MM.1S (cell line): ENCODE results near the gene CPNE1.

Source experiments
- DNase-seq: peaks from one replicate; pipeline ENCODE4 v3.0.0-alpha.2; 2015
- H2AFZ ChIP-seq: fragments of 300-600 bp; sonication (generic); 2 replicates; pipeline ENCODE4 v1.6.0; 2016; ENCODE audit warnings: antibody characterized with exemption, low read length
- H3F3A ChIP-seq: fragments of 300-600 bp; sonication (generic); 2 replicates; pipeline ENCODE4 v1.6.1; 2016; ENCODE audit warnings: mild to moderate bottlenecking, antibody characterized with exemption, low read length, moderate library complexity, mixed read lengths; ENCODE audit not compliant: insufficient read depth
- H3K27ac ChIP-seq: fragments of 300-600 bp; sonication (generic); 2 replicates; pipeline ENCODE4 v1.5.1; 2016; ENCODE audit warnings: mild to moderate bottlenecking, low read length
- H3K27me3 ChIP-seq: fragments of 300-600 bp; sonication (generic); replicated peaks from 2 replicates; pipeline ENCODE4 v1.6.0; 2016; ENCODE audit warnings: low read length; ENCODE audit not compliant: insufficient read depth
- H3K36me3 ChIP-seq: fragments of 300-600 bp; sonication (generic); replicated peaks from 2 replicates; pipeline ENCODE4 v1.6.1; 2016; ENCODE audit warnings: mild to moderate bottlenecking, low read length, mixed read lengths; ENCODE audit not compliant: insufficient read depth
- H3K4me1 ChIP-seq: fragments of 300-600 bp; sonication (generic); 2 replicates; pipeline ENCODE4 v1.6.1; 2016; ENCODE audit warnings: low read length, mixed read lengths
- H3K4me2 ChIP-seq: fragments of 300-600 bp; sonication (generic); 2 replicates; pipeline ENCODE4 v1.6.0; 2016; ENCODE audit warnings: low read depth, low read length
- H3K4me3 ChIP-seq: fragments of 300-600 bp; sonication (generic); 2 replicates; pipeline ENCODE4 v1.5.1; 2016; ENCODE audit warnings: low read length, mixed read lengths
- H3K79me2 ChIP-seq: fragments of 300-600 bp; sonication (generic); 2 replicates; pipeline ENCODE4 v1.6.1; 2016; ENCODE audit warnings: mixed run types, low read length, mixed read lengths
- H3K9ac ChIP-seq: fragments of 300-600 bp; sonication (generic); 2 replicates; pipeline ENCODE4 v1.6.1; 2016; ENCODE audit warnings: low read length, mixed read lengths
- H3K9me2 ChIP-seq: fragments of 300-600 bp; sonication (generic); replicated peaks from 2 replicates; pipeline ENCODE4 v1.6.1; 2016; ENCODE audit warnings: mild to moderate bottlenecking, low read length, mixed read lengths; ENCODE audit not compliant: insufficient read depth
- H3K9me3 ChIP-seq: fragments of 300-600 bp; sonication (generic); replicated peaks from 2 replicates; pipeline ENCODE4 v1.6.1; 2016; ENCODE audit warnings: mild to moderate bottlenecking, low read length, mixed read lengths; ENCODE audit not compliant: insufficient read depth
- H4K20me1 ChIP-seq: fragments of 300-600 bp; sonication (generic); 2 replicates; pipeline ENCODE4 v1.6.1; 2016; ENCODE audit warnings: mild to moderate bottlenecking, low read length, moderate library complexity, mixed read lengths; ENCODE audit not compliant: insufficient read depth
- CTCF ChIP-seq: fragments of 300-600 bp; sonication (generic); IDR thresholded peaks from 2 replicates; pipeline ENCODE4 v1.5.1; 2016; ENCODE audit warnings: antibody characterized with exemption, low read length, mixed read lengths
- EZH2 ChIP-seq: fragments of 300-600 bp; sonication (generic); optimal IDR thresholded peaks from 2 replicates; pipeline ENCODE3; 2017; ENCODE audit warnings: low read depth, mild to moderate bottlenecking, antibody characterized with exemption, low read length, mixed read lengths
- EZH2phosphoT487 ChIP-seq: fragments of 300-600 bp; sonication (generic); IDR thresholded peaks from 2 replicates; pipeline ENCODE4 v1.6.1; 2018; ENCODE audit warnings: antibody characterized with exemption, low read length

The CPNE1 gene

DNA sequence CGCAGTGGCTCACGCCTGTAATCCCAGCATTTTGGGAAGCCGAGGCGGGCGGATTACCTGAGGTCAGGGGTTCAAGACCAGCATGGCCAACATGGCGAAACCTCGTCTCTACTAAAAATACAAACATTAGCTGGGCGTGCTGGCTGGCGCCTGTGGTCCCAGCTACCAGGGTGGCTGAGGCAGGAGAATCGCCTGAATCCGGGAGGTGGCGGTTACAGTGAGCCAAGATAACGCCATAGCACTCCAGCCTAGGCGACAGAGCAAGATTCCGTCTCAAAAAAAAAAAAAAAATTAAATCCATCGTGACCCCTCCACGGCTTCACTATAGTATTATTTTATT, 1.2 kb upstream of the CPNE1 start:
- Histone ChIP-seq H3K9me3 (no peaks in the 10 kb centered on the region), H3K27me3 (no peaks in the 10 kb centered on the region), H4K20me1 (peaks cover 26% of the 10 kb centered on the region), H3K9me2 (no peaks in the 10 kb centered on the region), H3K27ac (no peak overlapping the region), H3K79me2 (peaks cover 39% of the 10 kb centered on the region), H3K4me1 (peaks cover 21% of the 10 kb centered on the region), H3K4me3 (no peak overlapping the region), H2AFZ (no peak overlapping the region), H3K9ac (no peak overlapping the region), H3K36me3 (no peaks in the 10 kb centered on the region; the same call in 1 of the 2 replicates), H3K4me2 (no peak overlapping the region), H3F3A (peaks cover 23% of the 10 kb centered on the region)
- TF ChIP-seq EZH2phosphoT487 (no peak), EZH2 (no peak), CTCF (no peak)
- DNase-seq, result no peak

DNA sequence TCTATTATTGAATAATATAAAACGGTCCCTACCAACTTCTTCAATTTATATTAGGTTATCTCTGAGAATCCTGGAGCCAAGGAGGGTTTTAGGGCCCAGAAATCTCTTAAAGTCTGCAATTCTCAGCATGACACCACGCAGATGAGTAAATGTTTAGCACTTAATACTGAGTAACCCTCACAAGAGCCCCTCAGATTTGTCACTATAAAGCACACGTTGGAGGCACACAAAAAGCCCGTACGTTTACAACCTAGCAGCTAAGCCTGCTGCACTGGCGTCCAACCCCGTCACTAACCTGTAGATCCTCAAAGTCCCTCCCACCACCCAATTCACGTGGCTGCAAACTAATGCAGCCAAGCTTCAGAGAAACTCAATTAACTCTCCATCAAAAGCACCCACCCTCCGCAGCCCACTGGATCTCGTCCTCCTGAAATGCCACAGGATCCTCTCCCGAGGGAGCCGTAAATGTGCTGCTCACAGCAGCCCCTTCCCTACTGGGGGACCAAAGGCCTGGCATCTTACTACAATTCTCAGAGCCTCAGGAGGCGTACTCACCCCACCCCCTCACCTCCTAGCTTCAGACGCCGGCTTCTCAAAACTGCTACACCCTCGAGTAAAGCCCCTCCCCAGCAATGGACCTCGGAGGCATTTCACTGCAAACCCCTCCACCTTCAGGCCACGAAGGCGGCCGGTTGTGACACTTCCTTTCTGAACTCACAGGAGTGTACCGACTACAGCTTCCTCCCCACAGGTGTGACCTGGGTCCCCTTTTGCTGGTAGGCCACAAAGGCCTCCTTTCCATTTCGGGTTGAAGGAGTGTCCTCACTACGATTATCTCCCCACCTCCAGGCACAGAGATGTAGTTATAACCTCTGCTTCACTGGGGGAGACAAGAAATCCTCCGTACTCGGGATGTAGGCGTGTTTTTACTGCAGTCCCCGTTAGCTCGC, 909 bp downstream of the CPNE1 start:
- Histone ChIP-seq H3K4me1 (peaks cover 31% of the 10 kb centered on the region), H3K9ac (peak overlapping the region; percentile 96), H3K36me3 (no peaks in the 10 kb centered on the region), H3K9me2 (no peaks in the 10 kb centered on the region), H3K27ac (peak overlapping the region; percentile 80), H3K27me3 (no peaks in the 10 kb centered on the region), H3K79me2 (peaks cover 60% of the 10 kb centered on the region), H4K20me1 (peaks cover 47% of the 10 kb centered on the region), H2AFZ (peak overlapping the region; percentile 47), H3K9me3 (no peaks in the 10 kb centered on the region), H3F3A (peaks cover 27% of the 10 kb centered on the region), H3K4me2 (peak overlapping the region; percentile 82), H3K4me3 (peak overlapping the region; percentile 92)
- TF ChIP-seq EZH2phosphoT487 (no peak), EZH2 (no peak), CTCF (no peak; the same call in 1 of the 2 replicates)
- DNase-seq, result peak; percentile 65

DNA sequence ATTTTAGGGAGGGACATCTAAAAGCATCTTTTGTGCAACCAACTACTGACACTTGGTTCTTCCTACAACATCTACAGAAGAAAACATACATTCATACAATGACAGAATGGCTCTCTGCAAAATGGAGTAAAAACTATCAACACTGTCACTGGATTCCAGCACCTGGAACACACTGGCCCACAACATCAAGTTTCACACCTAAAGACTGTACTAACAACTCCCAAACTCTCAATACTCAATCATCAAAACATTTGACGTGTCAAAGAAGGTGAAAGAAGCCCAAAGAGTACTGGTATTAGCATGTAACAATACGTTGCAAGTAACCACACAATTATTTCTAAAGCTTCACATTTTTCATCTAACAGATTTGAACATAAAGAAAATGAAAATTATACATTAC, 2.1 kb downstream of the CPNE1 start:
- H3K4me1 ChIP-seq, result peaks cover 31% of the 10 kb centered on the region
- no peaks in the 10 kb centered on the region for H3K27me3 ChIP-seq
- TF ChIP-seq CTCF (no peak), EZH2phosphoT487 (no peak), EZH2 (no peak)
- peak overlapping the region; percentile 82 for H3K4me2 ChIP-seq
- H3K36me3 ChIP-seq, result no peaks in the 10 kb centered on the region
- no peak overlapping the region for H3K27ac ChIP-seq
- H3K9me2 ChIP-seq, result no peaks in the 10 kb centered on the region
- H3K79me2 ChIP-seq, result peaks cover 71% of the 10 kb centered on the region
- H2AFZ ChIP-seq, result no peak overlapping the region
- peaks cover 27% of the 10 kb centered on the region for H3F3A ChIP-seq
- no peaks in the 10 kb centered on the region for H3K9me3 ChIP-seq
- H4K20me1 ChIP-seq, result peaks cover 57% of the 10 kb centered on the region
- no peak for DNase-seq
- H3K9ac ChIP-seq, result peak overlapping the region; percentile 4; the same call in 1 of the 2 replicates
- peak overlapping the region; percentile 92 for H3K4me3 ChIP-seq
